Limb (tissue), 2 donors: ENCODE results near the gene SMC6.

Experiments
- DNase-seq, 2 donors: peaks; one replicate each; pipeline ENCODE4 v3.0.0-alpha.2; 2016; ENCODE audit errors: extremely low spot score in 2 of 2

Gene SMC6

DNA sequence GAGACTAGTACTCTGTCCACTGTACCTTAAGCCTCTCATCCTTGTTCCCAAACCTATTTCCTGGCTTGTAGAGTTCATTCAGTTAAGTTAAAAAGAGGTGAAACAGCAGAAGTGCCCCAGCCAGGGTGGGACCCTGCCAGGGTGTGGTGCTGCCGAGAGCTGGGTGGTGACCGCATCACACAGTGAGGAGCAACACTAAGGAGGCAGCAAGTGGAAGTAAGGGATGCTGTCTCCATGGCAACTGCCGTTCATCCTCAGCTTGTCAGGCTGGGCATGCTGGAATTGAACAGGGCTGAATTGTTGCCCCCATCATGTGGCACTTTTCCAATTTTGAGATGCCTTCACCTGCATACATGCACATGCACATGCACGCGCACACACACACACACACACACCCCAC lies 136.1 kb downstream of the SMC6 start:
- DNase-seq, result no peak

DNA sequence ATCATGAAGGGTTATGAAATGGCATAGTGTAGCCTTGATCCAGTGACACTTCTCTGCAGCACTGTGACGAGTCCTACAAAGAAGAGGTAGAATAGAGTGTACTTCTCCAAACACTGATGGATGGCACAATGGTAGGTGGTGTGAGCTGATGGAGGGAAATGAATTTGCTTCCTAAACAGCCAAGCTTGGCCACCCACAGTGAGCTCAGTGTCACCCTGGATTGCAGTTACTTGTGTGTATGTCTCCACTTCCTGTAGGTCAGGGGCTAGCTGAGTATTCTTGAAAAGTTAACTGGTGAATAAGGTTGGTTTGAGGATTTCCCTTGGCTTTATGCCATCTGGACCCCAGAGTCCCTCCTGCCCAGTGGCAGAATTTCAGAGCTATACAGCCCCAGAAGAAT lies 137.2 kb downstream of the SMC6 start:
- no peak for DNase-seq

DNA sequence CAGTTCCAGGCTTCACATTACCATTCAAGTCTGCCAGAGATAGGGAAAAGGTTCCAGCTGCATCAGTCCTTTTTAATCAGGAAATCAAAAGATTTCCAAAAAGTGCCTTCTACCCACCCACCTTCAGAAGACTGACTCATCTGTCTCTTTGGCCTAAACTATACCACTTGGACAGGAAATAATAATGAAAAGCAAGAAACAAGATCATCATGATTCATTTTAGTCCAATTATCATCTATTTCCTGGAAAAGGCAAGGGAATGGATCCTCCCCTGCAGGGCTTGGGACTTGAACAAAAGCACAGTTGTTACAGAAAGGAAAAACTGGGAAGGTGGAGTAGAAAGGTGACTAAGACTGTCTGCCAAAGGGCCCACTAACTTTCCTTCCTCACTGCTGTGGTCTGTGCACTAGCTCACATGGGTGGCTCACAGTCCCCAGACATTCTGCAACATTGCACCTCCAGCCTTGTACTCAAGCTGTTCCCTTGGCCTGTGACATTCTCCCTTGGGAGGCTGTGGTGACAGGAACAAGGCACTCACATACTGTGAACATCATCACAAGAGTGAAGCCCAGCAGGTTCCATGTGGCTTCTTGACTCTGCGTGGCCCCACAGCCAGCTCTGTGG lies 137.8 kb downstream of the SMC6 start:
- DNase-seq, result no peak

DNA sequence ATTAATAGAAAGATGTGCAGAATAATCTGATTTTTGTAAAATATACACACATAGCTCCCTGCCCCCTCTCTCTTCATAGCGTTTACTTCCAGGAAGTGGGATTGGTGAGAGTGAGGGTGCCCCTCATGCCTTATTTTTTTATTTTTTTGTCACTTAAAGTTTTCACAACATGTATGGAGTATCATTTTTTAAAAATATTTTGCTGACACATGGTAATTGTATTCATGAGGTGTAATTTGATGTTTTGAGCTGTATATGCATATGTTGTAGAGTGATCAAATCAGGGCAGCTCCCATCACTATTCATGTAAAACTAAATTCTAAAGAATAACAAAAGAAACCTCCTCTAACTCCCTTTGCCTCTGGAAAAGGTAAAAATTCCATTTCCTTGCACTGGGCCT lies 138.5 kb downstream of the SMC6 start:
- DNase-seq, result no peak

DNA sequence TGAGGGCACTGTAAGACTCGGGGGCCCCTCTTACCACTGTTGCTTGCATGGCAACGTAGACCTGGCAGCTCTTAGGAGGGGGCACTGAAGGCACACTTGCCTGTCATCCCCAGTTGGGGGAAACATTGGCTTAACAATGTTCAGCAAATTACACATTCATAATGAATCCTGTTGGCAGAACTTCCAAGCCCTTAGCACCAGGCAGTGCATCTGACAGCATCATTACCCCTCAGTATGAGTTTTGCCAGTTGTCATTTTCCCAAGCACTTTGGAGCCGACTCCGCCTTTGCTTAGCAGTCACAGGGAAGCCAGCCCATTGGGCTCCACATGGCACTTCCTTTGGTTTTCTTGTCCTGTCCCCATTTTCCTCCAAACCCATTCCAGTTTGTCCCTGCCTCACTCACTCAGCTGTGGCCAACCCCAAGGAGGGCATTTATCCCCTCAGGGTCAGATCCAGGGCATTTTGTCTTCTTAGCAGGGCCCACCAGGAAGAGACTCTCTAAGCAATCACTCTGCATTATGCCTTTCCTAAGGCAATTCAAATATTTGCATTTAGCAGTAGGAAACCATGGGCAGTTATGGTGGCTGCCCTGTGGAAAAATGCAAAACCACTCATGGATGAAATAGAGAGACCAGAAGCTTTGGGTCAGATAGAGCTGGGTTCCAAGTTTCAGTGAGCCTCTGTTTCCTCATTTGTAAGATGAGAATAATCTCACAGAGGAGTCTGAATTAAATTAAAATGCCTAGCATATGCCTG lies 139.3 kb downstream of the SMC6 start:
- no peak for DNase-seq
